Bronchial epithelial cell (primary cell): ENCODE data around the gene CD8B. TPM values are rescaled to one million over a fixed set of nuclear protein-coding genes. Genes with fewer than 3 reads are reported as not detected.

Experiments used
- DNase-seq: peaks from one replicate; pipeline ENCODE4 v3.0.0-alpha.2; 2010; ENCODE audit warnings: low read depth
- FAIRE-seq: peaks from 2 replicates; lab custom pipeline; 2011; peaks lifted over from hg19 to GRCh38; lab: Jason Lieb, UNC
- H3K27me3 ChIP-seq: 2 replicates; pipeline ENCODE4 v1.5.1; 2011; ENCODE audit warnings: low read length; ENCODE audit not compliant: control insufficient read depth, insufficient read depth
- H3K36me3 ChIP-seq: 2 replicates; pipeline ENCODE4 v1.5.1; 2011; ENCODE audit warnings: low read length; ENCODE audit not compliant: control insufficient read depth, insufficient read depth
- H3K4me3 ChIP-seq: 2 replicates; pipeline ENCODE4 v1.5.1; 2011; ENCODE audit warnings: mild to moderate bottlenecking, low read depth, low read length, control low read depth
- total RNA-seq: library from RNA; depleted of rRNA; stranded (reverse); fragments of >200 nt; gene quantifications from 2 replicates; pipeline ENCODE4 v1.2.1, GENCODE V29; 2014
- TF ChIP-seq, protein P1 (sequence below): IDR thresholded peaks from 2 replicates; pipeline ENCODE4 v1.5.1; 2011; ENCODE audit warnings: mild to moderate bottlenecking, moderate library complexity, low read length, control low read depth, inconsistent platforms; ENCODE audit not compliant: insufficient read depth, severe bottlenecking

CD8B gene
- total RNA-seq, 1 donor from 2014 or later: not detected

DNA sequence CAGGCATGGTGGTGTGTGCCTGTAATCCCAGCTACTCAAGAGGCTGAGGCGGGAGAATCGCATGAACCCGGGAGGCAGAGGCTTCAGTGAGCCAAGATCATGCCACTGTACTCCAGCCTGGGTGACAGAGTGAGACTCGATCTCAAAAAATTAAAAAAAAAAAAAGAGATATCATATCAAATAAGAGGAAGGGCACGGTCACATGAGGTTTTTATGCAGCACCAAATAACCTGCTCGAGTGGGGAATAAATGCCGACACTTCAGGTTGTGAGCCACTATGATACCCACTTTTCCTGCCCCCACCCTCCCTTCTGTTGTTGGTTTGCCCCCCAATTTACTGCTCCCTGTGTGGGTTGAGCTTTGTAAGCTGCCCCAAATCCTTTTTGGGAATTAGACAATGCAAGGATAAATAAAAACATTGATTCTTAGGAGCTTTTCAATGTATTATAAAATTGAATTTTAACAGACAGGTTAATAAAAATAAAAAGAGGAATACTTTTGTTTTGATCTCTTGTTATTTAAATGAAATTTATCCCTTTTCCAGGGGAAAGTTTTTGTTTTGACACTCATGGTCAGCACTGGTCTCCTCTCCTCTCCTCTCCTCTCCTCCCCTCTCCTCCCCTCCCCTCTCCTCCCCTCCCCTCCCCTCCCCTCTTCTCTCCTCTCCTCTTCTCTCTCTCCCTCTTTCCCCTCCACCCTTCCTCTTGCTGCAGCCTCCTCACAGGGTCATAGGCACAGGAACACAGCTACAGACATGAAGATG, 29.2 kb downstream of the CD8B start:
- TF ChIP-seq, protein P1, sequence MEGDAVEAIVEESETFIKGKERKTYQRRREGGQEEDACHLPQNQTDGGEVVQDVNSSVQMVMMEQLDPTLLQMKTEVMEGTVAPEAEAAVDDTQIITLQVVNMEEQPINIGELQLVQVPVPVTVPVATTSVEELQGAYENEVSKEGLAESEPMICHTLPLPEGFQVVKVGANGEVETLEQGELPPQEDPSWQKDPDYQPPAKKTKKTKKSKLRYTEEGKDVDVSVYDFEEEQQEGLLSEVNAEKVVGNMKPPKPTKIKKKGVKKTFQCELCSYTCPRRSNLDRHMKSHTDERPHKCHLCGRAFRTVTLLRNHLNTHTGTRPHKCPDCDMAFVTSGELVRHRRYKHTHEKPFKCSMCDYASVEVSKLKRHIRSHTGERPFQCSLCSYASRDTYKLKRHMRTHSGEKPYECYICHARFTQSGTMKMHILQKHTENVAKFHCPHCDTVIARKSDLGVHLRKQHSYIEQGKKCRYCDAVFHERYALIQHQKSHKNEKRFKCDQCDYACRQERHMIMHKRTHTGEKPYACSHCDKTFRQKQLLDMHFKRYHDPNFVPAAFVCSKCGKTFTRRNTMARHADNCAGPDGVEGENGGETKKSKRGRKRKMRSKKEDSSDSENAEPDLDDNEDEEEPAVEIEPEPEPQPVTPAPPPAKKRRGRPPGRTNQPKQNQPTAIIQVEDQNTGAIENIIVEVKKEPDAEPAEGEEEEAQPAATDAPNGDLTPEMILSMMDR: no peak
- DNase-seq: no peak
- no peaks in the 10 kb centered on the region for H3K27me3 ChIP-seq
- FAIRE-seq: no peak
- H3K4me3 ChIP-seq: no peak overlapping the region
- H3K36me3 ChIP-seq: no peaks in the 10 kb centered on the region

DNA sequence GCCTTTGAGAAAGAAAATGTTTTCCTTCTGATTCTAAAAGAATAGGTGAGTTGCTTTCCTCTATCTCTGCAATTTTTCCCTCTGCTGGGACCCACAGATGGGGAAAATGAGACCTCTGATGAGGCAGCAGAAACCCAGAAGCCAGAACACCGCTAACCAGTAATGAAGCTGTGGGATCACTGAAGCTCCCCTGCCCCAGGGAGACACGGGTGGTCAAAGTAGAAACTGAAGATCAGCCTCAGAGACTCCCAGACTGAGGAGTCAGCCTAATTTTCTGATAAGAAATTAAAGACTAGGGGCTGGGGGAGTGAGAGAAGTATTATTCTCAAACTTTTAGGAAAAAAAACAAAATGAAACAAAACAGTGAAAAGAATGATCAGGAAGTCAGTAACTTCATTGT, 30.1 kb downstream of the CD8B start:
- H3K36me3 ChIP-seq: no peaks in the 10 kb centered on the region
- H3K27me3 ChIP-seq: no peaks in the 10 kb centered on the region
- DNase-seq (no peak), FAIRE-seq (no peak)
- TF ChIP-seq, protein P1: no peak
- H3K4me3 ChIP-seq: no peak overlapping the region

DNA sequence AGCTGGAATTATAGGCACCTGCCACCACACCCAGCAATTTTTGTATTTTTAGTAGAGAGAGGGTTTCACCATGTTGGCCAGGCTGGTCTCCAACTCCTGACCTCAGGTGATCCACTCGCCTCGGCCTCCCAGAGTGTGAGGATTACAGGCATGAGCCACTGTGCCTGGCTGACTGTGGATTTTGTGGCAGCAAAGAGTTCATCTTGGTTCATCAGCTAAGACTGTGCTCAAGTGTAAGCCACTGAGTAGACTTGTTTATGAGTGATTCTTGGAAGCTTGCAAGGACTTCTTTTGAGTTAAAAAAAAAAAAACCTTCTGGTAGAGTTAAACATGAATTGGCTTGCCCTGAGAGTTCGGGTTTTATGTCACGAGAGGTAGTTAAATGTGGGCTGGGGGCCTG, 34.7 kb downstream of the CD8B start:
- Histone ChIP-seq H3K27me3 (no peaks in the 10 kb centered on the region), H3K4me3 (no peak overlapping the region), H3K36me3 (no peaks in the 10 kb centered on the region)
- FAIRE-seq (no peak), DNase-seq (no peak)
- TF ChIP-seq, protein P1: no peak

DNA sequence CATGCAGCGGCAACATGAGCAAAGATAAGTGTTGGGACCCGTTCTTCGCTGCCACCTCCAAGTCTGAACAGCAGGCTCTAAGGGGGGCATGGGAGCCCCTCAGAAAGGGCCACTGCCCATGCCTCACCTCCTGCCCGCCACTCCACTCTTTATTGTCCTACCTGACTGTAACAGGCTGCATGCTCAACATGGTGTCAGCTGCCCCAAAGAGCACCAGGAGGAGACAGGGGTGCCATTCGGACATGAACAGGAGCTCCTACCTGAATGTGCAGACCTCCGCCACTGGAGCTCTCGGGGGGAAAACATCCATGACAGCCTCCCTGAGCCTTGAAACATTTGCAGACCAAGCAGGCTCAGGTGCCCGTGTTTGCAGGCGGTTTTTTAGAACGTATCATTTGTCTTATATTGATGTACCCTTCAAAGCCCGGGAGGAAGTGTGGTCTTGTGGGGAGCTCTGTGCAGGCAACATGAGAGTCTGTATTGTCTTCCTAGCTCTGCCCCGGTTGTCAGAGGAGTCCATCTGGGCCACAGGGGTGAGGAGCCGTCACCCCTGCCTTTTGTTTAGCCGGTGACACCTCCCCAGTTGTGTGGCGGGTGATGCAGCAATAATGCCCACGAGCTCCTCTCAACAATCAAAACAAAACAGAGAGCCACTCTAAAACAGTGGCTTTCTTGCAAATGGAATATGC, 35.8 kb downstream of the CD8B start:
- Histone ChIP-seq H3K36me3 (no peaks in the 10 kb centered on the region), H3K27me3 (no peaks in the 10 kb centered on the region), H3K4me3 (no peak overlapping the region)
- no peak for DNase-seq
- FAIRE-seq: no peak
- TF ChIP-seq, protein P1: no peak

DNA sequence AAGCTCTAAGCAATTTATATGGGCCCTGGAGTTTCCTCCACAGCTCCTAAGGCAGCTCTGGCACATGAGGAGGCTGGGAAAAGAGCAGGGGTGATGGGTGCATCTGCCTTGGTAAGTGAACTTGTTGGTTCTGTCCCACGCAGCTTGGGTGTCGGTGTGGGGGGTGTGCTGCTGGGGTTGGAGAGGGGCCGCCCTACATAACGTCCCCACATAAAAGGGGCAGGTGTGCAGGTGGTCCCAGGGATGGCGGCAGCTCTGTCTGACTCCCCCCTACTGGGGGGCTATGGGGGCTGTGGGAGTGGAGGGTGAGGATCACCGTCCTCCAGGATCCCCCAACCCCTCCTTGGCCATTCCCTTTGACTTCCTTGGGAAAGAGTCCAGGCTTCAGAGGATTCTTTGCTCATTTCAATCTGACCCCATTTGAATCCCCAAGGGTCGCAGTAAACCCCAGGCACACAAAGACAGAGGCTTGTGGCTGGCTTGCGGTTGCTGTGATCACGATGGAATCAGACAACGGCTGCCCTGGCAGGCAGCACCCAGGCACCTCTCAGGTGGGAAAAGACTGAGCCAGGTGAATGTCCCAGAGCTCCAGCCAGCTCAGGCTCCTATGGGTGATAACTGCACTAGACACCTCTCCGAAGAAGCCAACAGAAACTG, 36.5 kb downstream of the CD8B start:
- no peak for FAIRE-seq
- TF ChIP-seq, protein P1: no peak
- H3K36me3 ChIP-seq: no peaks in the 10 kb centered on the region
- H3K27me3 ChIP-seq: no peaks in the 10 kb centered on the region
- H3K4me3 ChIP-seq: no peak overlapping the region
- DNase-seq: no peak
